Osteoblast (primary cell): ENCODE measurements around the gene PLA2G4E. TPM values are rescaled to one million over a fixed set of nuclear protein-coding genes. Genes with fewer than 3 reads are reported as not detected.

Experiments used
- DNase-seq: peaks from one replicate; pipeline ENCODE4 v3.0.0; 2011; ENCODE audit warnings: low spot score, mixed read lengths; ENCODE audit not compliant: insufficient read length; ENCODE audit errors: missing footprints
- H2AFZ ChIP-seq: 2 replicates; pipeline ENCODE4 v1.6.0; 2011; ENCODE audit warnings: mild to moderate bottlenecking, low read length
- H3K27ac ChIP-seq: 2 replicates; pipeline ENCODE4 v1.5.1; 2011; ENCODE audit warnings: mild to moderate bottlenecking, low read depth, low read length, moderate library complexity
- H3K27me3 ChIP-seq: 2 replicates; pipeline ENCODE4 v1.6.0; 2012; ENCODE audit warnings: mild to moderate bottlenecking, control low read depth, inconsistent platforms, low read length, moderate library complexity; ENCODE audit not compliant: insufficient read depth
- H3K36me3 ChIP-seq: 2 replicates; pipeline ENCODE4 v1.5.1; 2011; ENCODE audit warnings: mild to moderate bottlenecking, low read length, control low read depth, moderate library complexity; ENCODE audit not compliant: insufficient read depth
- H3K4me1 ChIP-seq: 2 replicates; pipeline ENCODE4 v1.5.1; 2011; ENCODE audit warnings: mild to moderate bottlenecking, low read length, control low read depth, moderate library complexity; ENCODE audit not compliant: insufficient read depth
- H3K4me2 ChIP-seq: 2 replicates; pipeline ENCODE4 v1.6.0; 2011; ENCODE audit warnings: mild to moderate bottlenecking, low read length; ENCODE audit not compliant: insufficient read depth
- H3K4me3 ChIP-seq: fragments of 200-600 bp; sonication (generic); 3 replicates; pipeline ENCODE4 v1.5.1; 2012; ENCODE audit warnings: mild to moderate bottlenecking, low read length, inconsistent platforms; ENCODE audit not compliant: insufficient read depth
- H3K79me2 ChIP-seq: 2 replicates; pipeline ENCODE4 v1.6.0; 2012; ENCODE audit warnings: mild to moderate bottlenecking, low read length, control low read depth, inconsistent platforms; ENCODE audit not compliant: insufficient read depth
- H3K9me3 ChIP-seq: 2 replicates; pipeline ENCODE4 v1.5.1; 2011; ENCODE audit warnings: low read depth, low read length, control low read depth
- H4K20me1 ChIP-seq: 2 replicates; pipeline ENCODE4 v1.6.0; 2012; ENCODE audit warnings: mild to moderate bottlenecking, low read length, control low read depth; ENCODE audit not compliant: insufficient read depth
- total RNA-seq: library from RNA; depleted of rRNA; stranded (reverse); fragments of >200 nt; gene quantifications from 2 replicates; pipeline ENCODE4 v1.2.3, GENCODE V29; 2012
- TF ChIP-seq, protein P1 (sequence below): IDR thresholded peaks from 2 replicates; pipeline ENCODE4 v1.5.1; 2011; ENCODE audit warnings: mild to moderate bottlenecking, low read depth, low read length, moderate library complexity; ENCODE audit errors: extremely low read depth

The PLA2G4E gene
- total RNA-seq, 1 donor = not detected

- H3K27me3 ChIP-seq = peaks cover 7% of the 10 kb centered on the region
- no peaks in the 10 kb centered on the region for H4K20me1 ChIP-seq
- H3K9me3 ChIP-seq = no peaks in the 10 kb centered on the region
- H3K36me3 ChIP-seq = no peaks in the 10 kb centered on the region
- H3K79me2 ChIP-seq = no peaks in the 10 kb centered on the region
- H3K4me1 ChIP-seq = no peaks in the 10 kb centered on the region
- no peak overlapping the region for H2AFZ ChIP-seq
- TF ChIP-seq, protein P1, sequence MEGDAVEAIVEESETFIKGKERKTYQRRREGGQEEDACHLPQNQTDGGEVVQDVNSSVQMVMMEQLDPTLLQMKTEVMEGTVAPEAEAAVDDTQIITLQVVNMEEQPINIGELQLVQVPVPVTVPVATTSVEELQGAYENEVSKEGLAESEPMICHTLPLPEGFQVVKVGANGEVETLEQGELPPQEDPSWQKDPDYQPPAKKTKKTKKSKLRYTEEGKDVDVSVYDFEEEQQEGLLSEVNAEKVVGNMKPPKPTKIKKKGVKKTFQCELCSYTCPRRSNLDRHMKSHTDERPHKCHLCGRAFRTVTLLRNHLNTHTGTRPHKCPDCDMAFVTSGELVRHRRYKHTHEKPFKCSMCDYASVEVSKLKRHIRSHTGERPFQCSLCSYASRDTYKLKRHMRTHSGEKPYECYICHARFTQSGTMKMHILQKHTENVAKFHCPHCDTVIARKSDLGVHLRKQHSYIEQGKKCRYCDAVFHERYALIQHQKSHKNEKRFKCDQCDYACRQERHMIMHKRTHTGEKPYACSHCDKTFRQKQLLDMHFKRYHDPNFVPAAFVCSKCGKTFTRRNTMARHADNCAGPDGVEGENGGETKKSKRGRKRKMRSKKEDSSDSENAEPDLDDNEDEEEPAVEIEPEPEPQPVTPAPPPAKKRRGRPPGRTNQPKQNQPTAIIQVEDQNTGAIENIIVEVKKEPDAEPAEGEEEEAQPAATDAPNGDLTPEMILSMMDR = peak; percentile 94
- peak; percentile 98 for DNase-seq
- no peak overlapping the region for H3K4me2 ChIP-seq
- H3K4me3 ChIP-seq = no peak overlapping the region
- H3K27ac ChIP-seq = no peak overlapping the region
Observed at GRCh38 chr15:41989573-41990242, 31.1 kb downstream of the PLA2G4E start.

DNA sequence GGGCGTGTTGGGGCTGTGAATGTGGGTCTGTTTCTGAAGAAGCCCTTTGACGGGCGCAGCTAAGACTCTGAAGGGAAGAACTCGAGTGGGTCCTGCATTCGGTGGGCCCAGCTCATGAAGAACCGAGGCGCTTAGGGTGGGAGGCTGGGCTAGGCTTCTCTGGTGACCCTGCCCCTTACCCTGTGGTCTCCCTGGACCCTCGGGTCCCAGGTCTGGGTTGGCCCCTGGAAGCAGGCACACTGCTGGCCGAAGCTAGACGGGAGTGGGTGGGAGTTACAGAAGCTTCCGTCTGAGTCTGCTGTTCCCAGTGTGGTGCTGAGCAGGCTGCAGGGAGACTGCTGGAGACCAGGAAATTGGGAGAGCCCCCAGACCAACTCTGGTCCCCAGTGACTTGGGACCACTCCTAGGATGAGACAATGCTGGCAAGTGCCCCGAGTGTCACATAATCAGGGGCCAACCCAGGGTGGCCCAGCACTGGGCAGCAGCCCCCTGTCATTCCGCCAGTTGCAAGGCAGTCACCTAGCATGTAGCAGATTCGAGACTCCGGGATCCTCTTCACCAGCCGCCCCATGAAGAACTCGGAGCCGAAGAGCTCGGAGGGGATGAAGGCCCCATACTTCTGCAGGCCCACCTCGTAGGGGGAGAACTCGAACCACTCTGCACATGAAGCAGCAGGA is 31.8 kb downstream of the PLA2G4E start:
- Histone ChIP-seq H3K4me3 (no peak overlapping the region), H3K4me2 (no peak overlapping the region), H2AFZ (no peak overlapping the region), H3K27ac (no peak overlapping the region), H3K27me3 (peaks cover 11% of the 10 kb centered on the region), H4K20me1 (no peaks in the 10 kb centered on the region), H3K4me1 (no peaks in the 10 kb centered on the region), H3K36me3 (no peaks in the 10 kb centered on the region), H3K9me3 (no peaks in the 10 kb centered on the region), H3K79me2 (no peaks in the 10 kb centered on the region)
- TF ChIP-seq, protein P1 = no peak
- DNase-seq = peak; percentile 39

- TF ChIP-seq, protein P1 = no peak
- H2AFZ ChIP-seq = no peak overlapping the region
- no peaks in the 10 kb centered on the region for H3K36me3 ChIP-seq
Observed at GRCh38 chr15:41987925-41988275, 32.9 kb downstream of the PLA2G4E start.

DNA sequence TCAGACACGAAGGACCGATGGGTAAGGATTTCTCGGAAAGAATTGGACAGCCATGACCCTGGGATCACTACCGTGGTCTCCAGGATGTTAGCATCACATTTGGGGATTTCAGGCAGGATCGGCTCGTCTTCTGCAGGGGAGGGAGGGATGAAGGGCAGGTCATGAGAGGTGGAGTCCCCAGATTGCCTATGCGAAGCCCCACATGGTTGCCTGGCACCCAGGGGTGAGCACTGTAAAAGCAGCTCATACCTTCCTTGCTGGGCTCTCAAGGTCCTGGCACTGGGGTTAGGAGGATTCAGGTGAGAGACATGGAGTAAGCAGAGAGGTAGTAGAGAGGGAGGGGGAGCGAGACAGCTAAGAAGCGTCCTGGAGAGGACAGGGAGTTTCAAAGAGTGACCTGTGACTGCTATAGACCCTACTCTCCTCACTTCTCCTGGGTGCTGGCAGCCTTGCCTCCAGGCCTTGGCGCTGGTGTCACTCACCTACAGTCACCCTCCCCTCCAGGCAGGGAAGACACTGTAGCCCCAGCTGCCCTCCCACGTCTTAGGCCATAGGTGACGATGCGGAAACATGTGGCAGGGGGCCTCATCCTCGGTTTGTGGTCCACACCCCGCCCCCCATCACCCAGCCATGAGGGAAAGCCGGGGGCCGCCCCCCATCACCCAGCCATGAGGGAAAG is 33.5 kb downstream of the PLA2G4E start:
- Histone ChIP-seq H3K4me2 (no peak overlapping the region), H3K36me3 (no peaks in the 10 kb centered on the region), H3K79me2 (no peaks in the 10 kb centered on the region), H2AFZ (no peak overlapping the region), H3K9me3 (no peaks in the 10 kb centered on the region), H3K4me1 (no peaks in the 10 kb centered on the region), H3K27me3 (peaks cover 13% of the 10 kb centered on the region), H4K20me1 (no peaks in the 10 kb centered on the region), H3K27ac (no peak overlapping the region), H3K4me3 (no peak overlapping the region)
- TF ChIP-seq, protein P1 = no peak
- DNase-seq = peak; percentile 83

More at GRCh38 chr15:41987925-41988275, 32.9 kb downstream of the PLA2G4E start:
- H3K4me1 ChIP-seq = no peaks in the 10 kb centered on the region
- no peak overlapping the region for H3K4me3 ChIP-seq
- H3K9me3 ChIP-seq = no peaks in the 10 kb centered on the region
- H3K27me3 ChIP-seq = peaks cover 13% of the 10 kb centered on the region
- peak; percentile 9 for DNase-seq
- H3K79me2 ChIP-seq = no peaks in the 10 kb centered on the region
- H3K27ac ChIP-seq = no peak overlapping the region
- no peak overlapping the region for H3K4me2 ChIP-seq
- H4K20me1 ChIP-seq = no peaks in the 10 kb centered on the region
